IMR-90 (cell line): ENCODE results near the gene GALNT3.

Experiments used
- CEBPB ChIP-seq: IDR thresholded peaks from 2 replicates; pipeline ENCODE4 v1.6.1; 2012; ENCODE audit warnings: low read depth, low read length, improper control_type of control experiment
- MAZ ChIP-seq: IDR thresholded peaks from 2 replicates; pipeline ENCODE4 v1.6.1; 2012; ENCODE audit warnings: low read depth, mild to moderate bottlenecking, low read length, improper control_type of control experiment, moderate library complexity, borderline replicate concordance
- MXI1 ChIP-seq: IDR thresholded peaks from 2 replicates; pipeline ENCODE4 v1.6.1; 2012; ENCODE audit warnings: low read depth, mild to moderate bottlenecking, low read length, moderate library complexity, borderline replicate concordance
- POLR2A ChIP-seq: IDR thresholded peaks from 2 replicates; pipeline ENCODE4 v1.6.1; 2012; ENCODE audit warnings: mild to moderate bottlenecking, low read depth, low read length
- RFX5 ChIP-seq: IDR thresholded peaks from 2 replicates; pipeline ENCODE4 v1.8.0; 2012; ENCODE audit warnings: low read depth, mild to moderate bottlenecking, low read length, moderate library complexity
- TF ChIP-seq, protein P1 (sequence below): conservative IDR thresholded peaks from 2 replicates; pipeline ENCODE4 v1.5.1; 2012; ENCODE audit warnings: mild to moderate bottlenecking, low read depth, low read length, improper control_type of control experiment

DNA sequence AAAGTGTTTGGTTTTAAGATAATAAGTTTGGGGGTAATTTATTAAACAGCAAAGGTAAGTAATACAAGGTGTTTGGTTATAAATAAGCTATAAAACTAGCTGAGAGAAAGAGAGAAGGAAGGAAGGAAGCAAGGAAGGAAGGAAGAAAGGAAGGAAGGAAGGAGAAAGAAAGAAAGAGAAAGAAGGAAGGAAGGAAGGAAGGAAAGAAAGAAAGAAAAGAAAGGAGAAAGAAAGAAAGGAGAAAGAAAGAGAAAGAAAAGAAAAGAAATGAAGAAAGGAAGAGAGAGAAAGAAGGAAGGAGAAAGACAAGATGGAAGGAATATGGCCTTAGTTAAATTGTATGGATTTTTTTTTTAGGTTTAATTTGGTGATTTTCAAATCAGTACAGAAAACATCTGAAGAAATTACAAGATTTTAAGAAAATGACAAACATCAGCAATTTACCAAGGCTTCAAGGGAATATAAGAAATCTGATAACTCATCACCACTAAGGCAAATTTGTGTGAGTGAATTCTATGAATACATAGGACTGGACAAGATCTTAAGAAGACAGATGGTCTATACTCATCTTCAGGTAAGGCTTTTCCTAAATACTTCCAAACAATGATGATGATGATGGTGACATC, 46.4 kb upstream of the GALNT3 start:
- TF ChIP-seq, protein P1, sequence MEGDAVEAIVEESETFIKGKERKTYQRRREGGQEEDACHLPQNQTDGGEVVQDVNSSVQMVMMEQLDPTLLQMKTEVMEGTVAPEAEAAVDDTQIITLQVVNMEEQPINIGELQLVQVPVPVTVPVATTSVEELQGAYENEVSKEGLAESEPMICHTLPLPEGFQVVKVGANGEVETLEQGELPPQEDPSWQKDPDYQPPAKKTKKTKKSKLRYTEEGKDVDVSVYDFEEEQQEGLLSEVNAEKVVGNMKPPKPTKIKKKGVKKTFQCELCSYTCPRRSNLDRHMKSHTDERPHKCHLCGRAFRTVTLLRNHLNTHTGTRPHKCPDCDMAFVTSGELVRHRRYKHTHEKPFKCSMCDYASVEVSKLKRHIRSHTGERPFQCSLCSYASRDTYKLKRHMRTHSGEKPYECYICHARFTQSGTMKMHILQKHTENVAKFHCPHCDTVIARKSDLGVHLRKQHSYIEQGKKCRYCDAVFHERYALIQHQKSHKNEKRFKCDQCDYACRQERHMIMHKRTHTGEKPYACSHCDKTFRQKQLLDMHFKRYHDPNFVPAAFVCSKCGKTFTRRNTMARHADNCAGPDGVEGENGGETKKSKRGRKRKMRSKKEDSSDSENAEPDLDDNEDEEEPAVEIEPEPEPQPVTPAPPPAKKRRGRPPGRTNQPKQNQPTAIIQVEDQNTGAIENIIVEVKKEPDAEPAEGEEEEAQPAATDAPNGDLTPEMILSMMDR = no peak
- TF ChIP-seq MAZ (no peak), RFX5 (no peak), CEBPB (no peak), POLR2A (no peak), MXI1 (no peak)
